ENCODE measurements around the gene AFTPH.

Gene AFTPH

GRCh38 chr2:64593035-64593655, 69.0 kb downstream of the AFTPH start:
- no peak for DNase-seq

- DNase-seq = no peak
These were observed 70.3 kb downstream of the AFTPH start for GRCh38 chr2:64594226-64594989.

GRCh38 chr2:64595397-64596176, 71.5 kb downstream of the AFTPH start:
- DNase-seq = no peak

GRCh38 chr2:64598226-64598625, 74.1 kb downstream of the AFTPH start:
- no peak for DNase-seq

GRCh38 chr2:64599469-64599868, 75.3 kb downstream of the AFTPH start:
- no peak for DNase-seq

GRCh38 chr2:64601034-64601754, 77.1 kb downstream of the AFTPH start:
- no peak for DNase-seq

- no peak for DNase-seq
These were observed 77.8 kb downstream of the AFTPH start for GRCh38 chr2:64601785-64602391.

- no peak for DNase-seq
These were observed 78.3 kb downstream of the AFTPH start for GRCh38 chr2:64602436-64602835.

GRCh38 chr2:64604155-64604554, 80.0 kb downstream of the AFTPH start:
- DNase-seq = no peak

- DNase-seq = no peak
These were observed 80.9 kb downstream of the AFTPH start for GRCh38 chr2:64605026-64605471.

GRCh38 chr2:64605991-64606478, 81.9 kb downstream of the AFTPH start:
- no peak for DNase-seq

GRCh38 chr2:64606479-64607363, 82.6 kb downstream of the AFTPH start:
- DNase-seq = peak; percentile 97

GRCh38 chr2:64607381-64608304, 83.5 kb downstream of the AFTPH start:
- DNase-seq = peak; percentile 22

- DNase-seq = peak; percentile 42
These were observed 84.7 kb downstream of the AFTPH start for GRCh38 chr2:64608867-64609226.

- peak; percentile 81 for DNase-seq
These were observed 85.3 kb downstream of the AFTPH start for GRCh38 chr2:64609227-64609941.

- no peak for DNase-seq
These were observed 85.8 kb downstream of the AFTPH start for GRCh38 chr2:64609942-64610281.

- no peak for DNase-seq
These were observed 86.3 kb downstream of the AFTPH start for GRCh38 chr2:64610316-64610855.

- no peak for DNase-seq
These were observed 88.6 kb downstream of the AFTPH start for GRCh38 chr2:64612575-64613195.

- DNase-seq = no peak
These were observed 89.1 kb downstream of the AFTPH start for GRCh38 chr2:64613276-64613675.

Measured in hematopoietic multipotent progenitor cell treated with erythropoietin and hydrocortisone succinate and interleukin-3 and kit ligand, for 6 days (in vitro differentiated cells).